HepG2 (cell line): ENCODE results near the gene NUDT19. TPM values are rescaled to one million over a fixed set of nuclear protein-coding genes. Genes with fewer than 3 reads are reported as not detected.

ENCODE experiments used
- ATAC-seq: fragments of 200-7000 bp; cut with Tn5 transposase; 3 replicates; pipeline ENCODE4 v1.9.1; 2020; ENCODE audit warnings: mild to moderate bottlenecking, moderate library complexity
- BruUV-seq: library from RNA; stranded (reverse); fragments of 400-500 nt; replicated peaks from 2 replicates; lab custom pipeline; 2021; lab: Mats Ljungman, UMichigan
- CTCF ChIA-PET: fragments of 300-600 bp; formaldehyde crosslinking; extraction: SDS; loops from one replicate; lab custom pipeline; 2021; ENCODE audit warnings: low total read pairs, inconsistent platforms, low intra/inter-chr PET ratio; lab: Yijun Ruan, JAX
- POLR2A ChIA-PET: fragments of 350-600 bp; sonication (Branson Sonifier 250); formaldehyde crosslinking; loops from one replicate; lab custom pipeline; 2020; ENCODE audit warnings: antibody characterized with exemption, inconsistent platforms; lab: Yijun Ruan, JAX
- DNase-seq: peaks from one replicate; pipeline ENCODE4 v3.0.0-alpha.2; 2015; ENCODE audit warnings: low spot score
- FAIRE-seq: peaks from 3 replicates; lab custom pipeline; 2011; peaks lifted over from hg19 to GRCh38; lab: Jason Lieb, UNC
- H2AFZ ChIP-seq: one replicate; pipeline ENCODE4 v1.6.1; 2011; ENCODE audit warnings: low read length, inconsistent platforms
- H3K27ac ChIP-seq: fragments of 300-600 bp; 3 replicates; pipeline ENCODE4 v1.8.0; 2011; ENCODE audit warnings: mixed run types, mild to moderate bottlenecking, mixed read lengths, low read length, inconsistent platforms; ENCODE audit not compliant: insufficient read depth; ENCODE audit errors: extremely low read length
- H3K27me3 ChIP-seq, 2 experiments: fragments of 200-600 bp in 1 of 2; 2 replicates in 1 of 2; 3 replicates in 1 of 2; pipeline versions ENCODE4 v1.6.0 to v1.8.0; 2011; ENCODE audit warnings: low read length in 2 of 2, mild to moderate bottlenecking in 2 of 2, moderate library complexity in 2 of 2, inconsistent platforms in 1 of 2; ENCODE audit not compliant: insufficient read depth in 2 of 2, control insufficient read depth in 1 of 2
- H3K36me3 ChIP-seq, 2 experiments: fragments of 200-600 bp in 1 of 2; replicated peaks in 1 of 2; 2 replicates in 1 of 2; 3 replicates in 1 of 2; pipeline versions ENCODE4 v1.5.1 to v1.8.0; 2011; ENCODE audit warnings: low read length in 2 of 2, inconsistent platforms in 1 of 2; ENCODE audit not compliant: insufficient read depth in 2 of 2, control insufficient read depth in 1 of 2
- H3K4me1 ChIP-seq: 2 replicates; pipeline ENCODE4 v1.5.1; 2012; ENCODE audit warnings: low read length, inconsistent platforms; ENCODE audit not compliant: insufficient read depth
- H3K4me2 ChIP-seq: 2 replicates; pipeline ENCODE4 v1.6.0; 2011; ENCODE audit warnings: low read depth, low read length, inconsistent platforms
- H3K4me3 ChIP-seq, 3 experiments: fragments of 200-600 bp in 1 of 3; sonication (generic), shearing (Covaris generic) in 1 of 3; replicated peaks in 1 of 3; 2 replicates each; pipeline ENCODE4 v1.5.1; 2011 to 2016; ENCODE audit warnings: low read length in 3 of 3, inconsistent platforms in 2 of 3, low read depth in 2 of 3, mild to moderate bottlenecking in 2 of 3, control low read depth in 1 of 3, mixed read lengths in 1 of 3; ENCODE audit not compliant: insufficient read depth in 1 of 3
- H3K79me2 ChIP-seq: one replicate; pipeline ENCODE4 v1.6.1; 2011; ENCODE audit warnings: low read length, inconsistent platforms; ENCODE audit not compliant: insufficient read depth
- H3K9ac ChIP-seq: 2 replicates; pipeline ENCODE4 v1.6.0; 2011; ENCODE audit warnings: mild to moderate bottlenecking, low read depth, low read length, inconsistent platforms; ENCODE audit not compliant: insufficient read depth
- H3K9me3 ChIP-seq: 2 replicates; pipeline ENCODE4 v1.5.1; 2012; ENCODE audit warnings: mild to moderate bottlenecking, low read length
- H4K20me1 ChIP-seq: 2 replicates; pipeline ENCODE4 v1.6.0; 2011; ENCODE audit warnings: inconsistent platforms, mild to moderate bottlenecking, low read length, moderate library complexity; ENCODE audit not compliant: insufficient read depth
- CEBPG ChIP-seq: IDR thresholded peaks from 2 replicates; pipeline ENCODE4 v1.6.1; 2016
- DNMT1 ChIP-seq: sonication (generic); formaldehyde crosslinking; IDR thresholded peaks from 2 replicates; pipeline ENCODE4 v1.5.1; 2020; ENCODE audit warnings: mild to moderate bottlenecking, missing genetic modification reagents
- IKZF4 ChIP-seq: sonication (generic); formaldehyde crosslinking; IDR thresholded peaks from 2 replicates; pipeline ENCODE4 v1.5.1; 2020; ENCODE audit warnings: borderline replicate concordance, mild to moderate bottlenecking, low read depth, missing genetic modification reagents; ENCODE audit errors: not compliant biosample characterization
- KAT2B ChIP-seq: fragments of 150-350 bp; IDR thresholded peaks from 2 replicates; pipeline ENCODE4 v1.6.1; 2014; ENCODE audit warnings: low read depth, low read length, borderline replicate concordance
- NR2F1 ChIP-seq, 2 experiments: fragments of 450-650 bp in 1 of 2; formaldehyde crosslinking in 1 of 2; IDR thresholded peaks; 2 replicates each; pipeline versions ENCODE4 v1.5.0 to v1.6.1; 2016 to 2020; ENCODE audit warnings: mild to moderate bottlenecking in 1 of 2, missing compliant biosample characterization in 1 of 2, missing genetic modification reagents in 1 of 2, moderate library complexity in 1 of 2
- SP1 ChIP-seq, 2 experiments: fragments of 450-650 bp in 1 of 2; sonication (generic) in 1 of 2; formaldehyde crosslinking in 1 of 2; IDR thresholded peaks; 2 replicates each; pipeline versions ENCODE4 v1.4.0 to v1.6.1; 2016 to 2020; ENCODE audit warnings: missing genetic modification reagents in 1 of 2
- THYN1 ChIP-seq: sonication (generic); formaldehyde crosslinking; IDR thresholded peaks from 2 replicates; pipeline ENCODE4 v1.8.1; 2023; ENCODE audit warnings: low read depth, mild to moderate bottlenecking, moderate library complexity, missing genetic modification reagents, borderline replicate concordance
- ZIK1 ChIP-seq: sonication (generic); formaldehyde crosslinking; IDR thresholded peaks from 2 replicates; pipeline ENCODE4 v1.5.0; 2020; ENCODE audit warnings: mild to moderate bottlenecking, low read depth, missing genetic modification reagents, borderline replicate concordance
- ZMAT3 ChIP-seq: sonication (generic); formaldehyde crosslinking; conservative IDR thresholded peaks from 2 replicates; pipeline ENCODE4 v1.7.0; 2021; ENCODE audit warnings: missing genetic modification reagents
- ZNF83 ChIP-seq: sonication (generic); formaldehyde crosslinking; IDR thresholded peaks from 2 replicates; pipeline ENCODE4 v1.4.0; 2020; ENCODE audit warnings: missing genetic modification reagents, mild to moderate bottlenecking, borderline replicate concordance
- WGBS: methylation state at CpG from one replicate; pipeline ENCODE4 v1.1.6; 2017; ENCODE audit warnings: low lambda C conversion rate; 5-methylcytosine and 5-hydroxymethylcytosine counted together
- in situ Hi-C: cut with HindIII; loops from 2 replicates; pipeline ENCODE4 v1.10.0; 2017; ENCODE audit warnings: low pct_unique_long_range_greater_than_20kb; ENCODE audit not compliant: extremely low pct_ligation_motif_present
- intact Hi-C: fragments of 100-400 bp; cut with micrococcal nuclease; formaldehyde crosslinking; loops from one replicate; pipeline ENCODE4 v1.10.0; 2022; ENCODE audit not compliant: unreplicated experiment
- polyA plus RNA-seq, 8 experiments: library from polyadenylated mRNA; depleted of rRNA in 3 of 8; stranded (reverse) in 7 of 8; unstranded in 1 of 8; fragments of >200 nt; fragmentation: Illumina TruSeq in 4 of 8; extraction: Trizol in 4 of 8; gene quantifications; 2 replicates each; pipeline versions ENCODE4 v1.2.1 to v1.2.3, GENCODE V29; 2011 to 2016; ENCODE audit warnings: low read depth in 4 of 8, missing spikeins in 1 of 8, mixed read lengths in 1 of 8; ENCODE audit not compliant: insufficient read depth in 1 of 8
- total RNA-seq, 5 experiments: library from RNA; depleted of rRNA; stranded (reverse); fragments of >200 nt; fragmentation: Illumina TruSeq; extraction: Trizol; gene quantifications; 2 replicates each; pipeline ENCODE4 v1.2.3, GENCODE V29; 2016; ENCODE audit warnings: low read depth in 1 of 5
- TF ChIP-seq, protein P1 (sequence below): sonication (generic); formaldehyde crosslinking; IDR thresholded peaks from 2 replicates; pipeline ENCODE4 v1.5.0; 2020; ENCODE audit warnings: missing genetic modification reagents
- TF ChIP-seq, protein P2 (sequence below): sonication (generic); formaldehyde crosslinking; IDR thresholded peaks from 2 replicates; pipeline ENCODE4 v1.4.0; 2020; ENCODE audit warnings: missing genetic modification reagents

The NUDT19 gene
- total and polyA plus RNA-seq, 2 of the 13 experiments (the other 11 are each of a cell fraction or from before 2014, with no cell fraction given) = 3.1 to 3.6 TPM

DNA sequence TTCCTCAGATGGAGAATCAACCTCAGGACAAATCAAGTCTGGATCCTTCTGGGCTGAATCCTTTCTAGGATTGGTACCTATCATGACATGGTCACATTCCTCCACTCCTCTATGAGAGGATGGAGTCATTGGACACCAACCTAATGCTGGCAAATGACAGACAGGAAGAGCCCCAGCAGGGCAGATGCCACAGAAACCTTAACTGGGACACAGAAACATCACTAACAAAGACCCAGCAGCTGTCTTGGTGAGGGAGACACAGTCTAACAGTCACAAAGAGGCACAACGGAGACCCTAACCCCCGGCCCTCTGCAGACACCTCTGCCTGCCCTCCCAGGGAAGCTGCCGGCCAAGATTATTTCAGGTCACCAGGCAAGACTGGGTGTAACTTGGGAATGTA lies 18.8 kb upstream of the NUDT19 start:
- no CpG with 5 or more reads among the region's 3 CpGs for WGBS
- Histone ChIP-seq H3K4me1 (peaks cover 70% of the 10 kb centered on the region), H3K79me2 (peaks cover 43% of the 10 kb centered on the region), H3K9ac (no peak overlapping the region), H3K36me3 (no peaks in the 10 kb centered on the region), H4K20me1 (peaks cover 29% of the 10 kb centered on the region), H3K9me3 (no peaks in the 10 kb centered on the region), H3K27me3 (peaks cover 3 to 15% of the 10 kb centered on the region in 2 experiments; a peak in 4 of 5 replicates), H2AFZ (no peak overlapping the region), H3K27ac (no peak overlapping the region), H3K4me2 (peak overlapping the region; percentile 94; the same call in 1 of the 2 replicates), H3K4me3 (no peak overlapping the region)
- DNase-seq = no peak
- intact Hi-C loops = no loop called here
- TF ChIP-seq THYN1 (CRISPR knock-in tag) (no peak), NR2F1 (CRISPR knock-in tag; IDR thresholded peaks at IDR 0.05) (no peak), DNMT1 (no peak), IKZF4 (CRISPR knock-in tag) (no peak), ZNF83 (no peak), ZIK1 (CRISPR knock-in tag) (no peak), ZMAT3 (CRISPR knock-in tag) (no peak), SP1 (IDR thresholded peaks at IDR 0.05) (no peak), SP1 (CRISPR knock-in tag; IDR thresholded peaks at IDR 0.05) (no peak), CEBPG (no peak), KAT2B (no peak)
- TF ChIP-seq, protein P1, sequence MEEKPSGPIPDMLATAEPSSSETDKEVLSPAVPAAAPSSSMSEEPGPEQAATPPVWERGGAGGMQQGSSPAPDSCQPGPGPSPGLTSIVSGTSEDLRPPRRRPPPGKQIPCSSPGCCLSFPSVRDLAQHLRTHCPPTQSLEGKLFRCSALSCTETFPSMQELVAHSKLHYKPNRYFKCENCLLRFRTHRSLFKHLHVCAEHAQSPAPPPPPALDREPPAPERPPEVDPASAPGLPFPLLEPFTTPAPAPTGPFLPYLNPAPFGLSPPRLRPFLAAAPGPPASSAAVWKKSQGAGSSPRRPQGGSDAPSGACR (CRISPR knock-in tag) = no peak
- TF ChIP-seq, protein P2, sequence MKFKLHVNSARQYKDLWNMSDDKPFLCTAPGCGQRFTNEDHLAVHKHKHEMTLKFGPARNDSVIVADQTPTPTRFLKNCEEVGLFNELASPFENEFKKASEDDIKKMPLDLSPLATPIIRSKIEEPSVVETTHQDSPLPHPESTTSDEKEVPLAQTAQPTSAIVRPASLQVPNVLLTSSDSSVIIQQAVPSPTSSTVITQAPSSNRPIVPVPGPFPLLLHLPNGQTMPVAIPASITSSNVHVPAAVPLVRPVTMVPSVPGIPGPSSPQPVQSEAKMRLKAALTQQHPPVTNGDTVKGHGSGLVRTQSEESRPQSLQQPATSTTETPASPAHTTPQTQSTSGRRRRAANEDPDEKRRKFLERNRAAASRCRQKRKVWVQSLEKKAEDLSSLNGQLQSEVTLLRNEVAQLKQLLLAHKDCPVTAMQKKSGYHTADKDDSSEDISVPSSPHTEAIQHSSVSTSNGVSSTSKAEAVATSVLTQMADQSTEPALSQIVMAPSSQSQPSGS = no peak
- ATAC-seq = no peak
- ChIA-PET POLR2A (interaction anchor here (1.2 kb wide), 1 partner anchor 21 kb away, joined by 3 read pairs; no protein-coding TSS in a partner anchor), CTCF (no interaction called here)
- in situ Hi-C loops = no loop called here
- FAIRE-seq = no peak
- no TSS peak for BruUV-seq
